CD4-positive, alpha-beta T cell treated with Interleukin-4 for 1 hour (primary cell): ENCODE measurements around the gene SORL1-AS1.

Experiments used
- DNase-seq, 2 donors: peaks; one replicate each; pipeline ENCODE4 v3.0.0-alpha.2; 2020 to 2022

SORL1-AS1 gene

DNA sequence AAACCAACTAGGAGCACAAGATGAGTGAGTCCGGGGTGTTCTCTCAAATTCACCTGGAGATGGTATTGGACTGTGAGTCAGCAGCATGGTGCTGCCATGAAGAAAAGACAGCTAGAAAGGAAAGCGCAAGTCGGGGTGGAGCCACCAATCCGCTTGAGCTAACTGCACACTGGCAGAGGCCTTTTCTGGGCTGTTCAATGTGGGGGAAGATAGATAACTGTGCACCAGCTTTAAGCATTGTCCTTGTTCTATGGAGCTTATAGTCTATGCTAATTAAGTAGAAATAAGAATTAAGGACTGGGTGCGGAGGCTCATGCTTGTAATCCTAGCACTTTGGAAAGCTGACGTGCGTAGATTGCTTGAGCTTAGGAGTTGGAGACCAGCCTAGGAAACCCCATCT is 21.9 kb upstream of the SORL1-AS1 start:
- no peak for DNase-seq

DNA sequence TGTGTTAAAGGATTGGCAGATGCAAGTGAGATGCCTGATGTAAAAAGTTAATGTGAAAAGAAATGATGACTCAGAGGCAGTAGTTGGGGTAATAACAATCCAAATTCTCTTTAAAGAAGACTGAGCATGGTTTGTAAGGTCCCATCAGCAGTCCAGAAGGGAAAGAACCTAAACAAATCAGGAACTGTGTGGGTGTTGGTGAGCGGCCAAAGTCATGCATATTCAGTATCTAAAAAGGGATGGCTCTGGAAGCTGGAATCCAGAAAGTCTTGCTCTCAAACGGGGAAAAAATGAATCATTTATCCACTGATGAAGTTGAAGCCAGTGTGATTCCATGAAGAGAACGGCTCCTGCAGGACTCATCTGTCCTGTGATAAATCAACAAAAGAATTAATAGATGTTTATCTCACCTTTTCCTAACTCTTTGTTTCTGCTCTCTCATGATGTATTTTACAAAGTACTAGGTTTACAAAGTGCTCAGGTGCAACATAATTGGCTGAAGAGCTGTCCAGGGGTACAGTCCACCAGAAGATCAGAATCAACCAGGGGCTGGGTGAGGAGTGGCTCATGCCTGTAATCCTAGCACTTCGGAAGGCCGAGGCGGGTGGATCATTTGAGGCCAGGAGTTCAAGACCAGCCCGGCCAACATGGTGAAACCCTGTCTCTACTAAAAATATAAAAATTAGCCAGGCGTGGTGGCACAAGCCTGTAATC is 20.5 kb upstream of the SORL1-AS1 start:
- no peak for DNase-seq

DNA sequence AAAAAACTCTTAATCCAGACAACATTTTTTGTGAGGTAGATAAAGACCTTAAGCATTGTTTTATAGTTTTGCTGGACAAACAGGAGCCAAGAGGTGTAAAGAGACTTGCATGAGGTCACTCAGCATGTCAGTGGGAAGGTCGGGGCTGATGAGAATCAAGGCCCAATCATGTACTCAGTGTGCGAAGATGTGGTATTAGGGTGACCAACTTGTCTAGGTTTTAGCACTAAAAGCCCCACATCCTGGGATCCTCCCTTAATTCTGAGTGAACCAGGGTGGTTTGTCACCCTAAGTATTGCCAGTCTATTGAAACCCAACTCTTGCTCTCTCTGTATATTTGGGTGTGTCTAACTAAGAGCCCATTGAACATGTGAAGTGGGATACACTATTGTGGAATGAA is 19.5 kb upstream of the SORL1-AS1 start:
- DNase-seq, result peak in 1 of 2 donors; percentile 46

DNA sequence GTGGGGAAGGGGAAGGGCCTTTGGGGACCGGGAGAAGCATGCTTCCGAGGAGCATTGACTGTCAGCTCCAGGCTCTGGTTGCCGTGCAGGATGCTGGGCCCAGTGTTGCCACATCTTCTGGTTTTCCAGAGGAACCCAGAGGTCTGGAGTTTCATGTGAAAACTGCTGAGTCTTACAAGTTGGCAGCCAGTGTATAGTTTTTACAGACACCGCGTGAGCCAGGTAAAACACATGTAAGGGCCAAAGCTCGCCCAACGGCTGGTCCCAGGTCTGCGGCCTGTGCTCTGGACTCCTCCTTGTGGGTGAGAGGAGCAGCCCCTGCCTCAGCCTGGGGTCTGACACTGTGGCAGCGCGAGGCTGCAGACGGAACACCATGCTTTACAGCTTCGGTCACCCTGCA is 18.4 kb upstream of the SORL1-AS1 start:
- no peak for DNase-seq

DNA sequence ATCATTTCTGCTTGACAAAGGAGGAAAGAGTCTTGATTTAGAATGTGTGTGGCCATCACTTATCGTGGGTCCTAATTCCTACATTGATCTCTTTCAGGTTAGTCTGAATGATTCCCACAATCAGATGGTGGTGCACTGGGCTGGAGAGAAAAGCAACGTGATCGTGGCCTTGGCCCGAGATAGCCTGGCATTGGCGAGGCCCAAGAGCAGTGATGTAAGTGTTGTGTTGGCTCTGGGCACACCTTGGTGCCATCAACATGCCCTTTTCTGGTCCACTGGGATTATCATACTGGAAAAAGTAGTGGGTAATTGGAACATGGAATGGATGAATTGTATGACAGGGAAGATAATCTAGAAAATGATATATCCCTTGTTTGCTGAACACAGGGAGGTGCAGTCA is 17.1 kb upstream of the SORL1-AS1 start:
- no peak for DNase-seq

GRCh38 chr11:121467965-121468364 is 15.2 kb upstream of the SORL1-AS1 start:
- DNase-seq, result peak; percentile 78

DNA sequence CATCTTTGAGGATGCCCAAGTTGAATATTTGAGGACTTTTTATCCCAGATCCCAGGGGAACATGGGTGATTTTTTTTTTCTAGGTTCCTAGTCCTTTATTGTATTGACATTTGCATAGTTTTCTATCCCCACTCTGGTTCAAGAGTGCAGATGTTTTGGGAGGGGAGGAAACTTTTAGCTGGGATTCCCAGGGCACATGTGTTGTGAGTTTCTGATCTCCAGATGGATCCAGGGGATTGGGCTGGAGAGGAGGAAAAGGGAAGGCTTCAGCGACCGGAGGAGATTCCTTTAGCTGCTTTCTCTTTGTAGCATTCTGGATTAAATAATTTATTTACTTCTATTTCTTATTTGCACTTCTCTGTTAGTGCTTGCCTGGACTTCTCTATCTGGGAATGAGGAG is 14.7 kb upstream of the SORL1-AS1 start:
- no peak for DNase-seq

GRCh38 chr11:121466063-121466794 is 13.5 kb upstream of the SORL1-AS1 start:
- peak; percentile 66 to 71 for DNase-seq

GRCh38 chr11:121465709-121466062 is 12.9 kb upstream of the SORL1-AS1 start:
- DNase-seq, result no peak

- DNase-seq, result peak; percentile 63 to 71
Observed at GRCh38 chr11:121464352-121464946, 11.7 kb upstream of the SORL1-AS1 start.

DNA sequence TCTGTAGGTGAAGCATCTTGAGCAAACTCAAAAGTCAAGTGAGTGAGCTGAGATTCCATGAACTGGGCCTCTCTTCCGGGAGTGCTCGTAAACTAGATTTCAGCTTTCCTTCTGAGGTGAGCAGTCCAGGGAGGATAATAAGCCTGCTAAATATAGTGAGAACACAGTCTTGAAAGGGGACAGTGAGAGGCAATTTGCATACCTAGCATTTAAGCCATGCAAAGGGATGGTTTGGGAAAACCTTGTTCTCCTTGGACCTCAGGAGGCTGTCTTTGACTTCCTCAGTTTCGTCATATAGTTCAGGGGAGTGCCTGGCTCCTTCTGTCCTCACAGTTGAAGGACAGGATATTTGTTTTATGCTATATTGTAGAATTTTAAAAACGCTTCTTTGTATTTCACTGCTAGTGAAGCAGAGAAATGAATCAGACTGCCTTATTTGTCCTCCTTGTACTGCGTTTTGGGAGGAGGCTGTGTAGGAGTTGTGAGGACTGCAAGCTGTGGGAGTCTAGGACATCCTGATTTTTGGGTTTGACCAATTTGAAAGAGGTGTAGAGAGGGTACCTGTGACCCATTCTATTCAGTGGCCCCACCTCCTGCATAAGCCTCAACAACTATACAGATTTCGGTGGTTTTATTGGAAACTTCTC is 11.0 kb upstream of the SORL1-AS1 start:
- DNase-seq, result no peak

DNA sequence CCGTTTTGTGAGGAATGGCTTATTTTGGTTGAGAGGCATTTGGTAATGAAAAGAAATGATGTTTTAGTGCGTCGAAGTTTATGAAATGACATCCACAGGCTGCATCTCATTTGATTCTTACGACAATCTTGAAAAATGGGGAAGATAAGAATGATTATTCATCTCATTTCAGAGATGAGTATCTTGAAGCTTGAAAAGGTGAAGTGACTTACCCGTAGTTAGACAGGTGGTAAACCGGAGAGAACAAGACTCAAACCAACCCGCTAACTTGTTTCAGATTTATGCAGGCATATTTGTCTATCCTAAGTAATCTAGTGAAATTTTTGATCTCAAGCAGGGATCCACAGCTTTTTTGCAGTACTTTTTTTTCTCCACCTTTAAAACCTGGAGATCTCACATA is 9.1 kb upstream of the SORL1-AS1 start:
- no peak for DNase-seq

- DNase-seq, result no peak
Observed at GRCh38 chr11:121460941-121461514, 8.3 kb upstream of the SORL1-AS1 start.

DNA sequence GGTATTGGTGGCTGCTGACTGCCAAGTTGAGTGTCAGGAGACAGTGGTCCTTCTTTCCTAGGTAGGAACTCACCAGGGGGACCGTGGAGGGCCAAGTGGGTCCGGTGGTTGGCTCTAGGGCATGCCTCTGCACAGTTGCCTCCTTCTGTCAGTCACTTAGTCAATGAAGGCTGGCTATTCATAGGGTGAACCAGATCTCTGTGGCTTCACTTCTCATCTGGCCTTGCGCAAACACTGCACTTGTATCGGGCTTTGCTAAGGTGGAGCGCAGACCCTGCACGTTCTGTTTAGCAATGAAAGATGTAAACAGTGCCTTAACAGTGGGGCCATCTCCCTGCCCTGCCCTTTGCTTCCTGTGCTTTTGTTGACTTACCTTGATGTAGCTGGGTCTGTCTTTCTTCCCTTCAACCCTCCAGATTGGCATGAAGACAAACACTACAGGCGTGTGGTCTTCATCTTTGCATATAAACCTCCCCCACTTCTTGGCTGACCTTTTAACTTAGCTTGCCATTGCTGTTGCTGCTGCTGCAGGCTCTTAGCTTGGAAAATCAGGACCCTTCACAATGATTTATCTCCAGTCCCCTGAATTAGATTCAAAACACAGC is 6.7 kb upstream of the SORL1-AS1 start:
- DNase-seq, result peak in 1 of 2 donors; percentile 53

GRCh38 chr11:121458551-121458950 is 5.8 kb upstream of the SORL1-AS1 start:
- no peak for DNase-seq

DNA sequence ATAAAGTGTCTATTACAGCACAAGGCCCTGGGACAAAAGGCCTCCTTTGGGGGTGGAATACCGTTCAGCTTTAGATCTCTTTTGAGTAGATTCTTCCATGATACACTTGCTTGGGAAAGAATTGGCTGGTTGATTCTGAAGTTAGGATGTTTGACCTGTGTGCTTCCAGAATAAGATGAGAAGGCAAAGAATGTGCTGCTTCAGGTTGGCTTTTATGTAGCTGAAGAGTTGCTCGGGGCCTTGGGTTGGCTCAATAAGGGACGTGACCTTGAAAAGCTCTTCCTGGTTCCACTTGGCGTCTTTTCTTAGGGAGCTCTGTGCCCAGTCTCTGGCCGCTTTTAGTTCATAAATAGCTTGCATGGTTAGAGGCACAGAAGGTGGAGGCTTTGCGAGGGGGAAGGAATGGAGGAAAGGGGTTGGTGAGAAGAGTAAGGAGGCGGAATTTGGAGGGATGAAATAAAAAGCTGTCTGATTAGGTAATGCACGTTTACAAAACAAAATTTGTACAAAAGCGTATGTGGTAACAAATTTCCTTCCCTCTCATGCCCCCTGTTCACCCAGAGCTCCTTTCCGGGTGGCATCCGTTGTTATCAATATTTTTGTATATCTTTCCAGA is 4.2 kb upstream of the SORL1-AS1 start:
- no peak for DNase-seq

DNA sequence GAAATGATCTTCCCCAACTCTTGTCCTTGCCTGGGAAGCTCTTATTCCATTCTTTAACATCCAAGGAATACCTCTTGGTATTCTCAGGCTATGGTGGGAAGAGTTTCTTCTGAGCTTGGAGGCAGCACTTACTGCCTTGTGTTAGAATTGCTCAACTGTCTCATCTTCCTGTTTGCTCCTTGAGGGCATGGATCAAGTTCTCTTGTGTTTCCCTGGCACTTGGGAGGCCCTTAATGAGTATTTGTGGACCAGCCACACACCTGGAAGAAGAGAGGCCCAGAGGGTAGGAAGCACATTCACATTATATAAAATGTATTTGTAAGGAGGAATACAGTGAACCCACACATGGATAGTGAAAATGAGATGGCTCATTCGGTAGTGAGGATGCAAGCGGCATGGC is 3.4 kb upstream of the SORL1-AS1 start:
- no peak for DNase-seq

GRCh38 chr11:121455115-121455514 is 2.3 kb upstream of the SORL1-AS1 start:
- DNase-seq, result no peak

GRCh38 chr11:121453589-121454299 is 977 bp upstream of the SORL1-AS1 start:
- DNase-seq, result no peak

- DNase-seq, result peak; percentile 73 to 74
Observed at GRCh38 chr11:121451986-121452608, 670 bp downstream of the SORL1-AS1 start, which contains the start of gene SORL1. SORL1 (plus strand) TSS chr11:121452314; CDS start chr11:121452332, 18 bp downstream.
